AG08395 (cell line): ENCODE measurements around the gene CTNND2.
A peak's percentile ranks its signal among the peaks of the same experiment; 100 is the strongest.

ENCODE experiments used
- DNase-seq: peaks from one replicate; pipeline ENCODE4 v3.0.0; 2012; ENCODE audit warnings: mixed read lengths, low spot score

CTNND2 gene

DNA sequence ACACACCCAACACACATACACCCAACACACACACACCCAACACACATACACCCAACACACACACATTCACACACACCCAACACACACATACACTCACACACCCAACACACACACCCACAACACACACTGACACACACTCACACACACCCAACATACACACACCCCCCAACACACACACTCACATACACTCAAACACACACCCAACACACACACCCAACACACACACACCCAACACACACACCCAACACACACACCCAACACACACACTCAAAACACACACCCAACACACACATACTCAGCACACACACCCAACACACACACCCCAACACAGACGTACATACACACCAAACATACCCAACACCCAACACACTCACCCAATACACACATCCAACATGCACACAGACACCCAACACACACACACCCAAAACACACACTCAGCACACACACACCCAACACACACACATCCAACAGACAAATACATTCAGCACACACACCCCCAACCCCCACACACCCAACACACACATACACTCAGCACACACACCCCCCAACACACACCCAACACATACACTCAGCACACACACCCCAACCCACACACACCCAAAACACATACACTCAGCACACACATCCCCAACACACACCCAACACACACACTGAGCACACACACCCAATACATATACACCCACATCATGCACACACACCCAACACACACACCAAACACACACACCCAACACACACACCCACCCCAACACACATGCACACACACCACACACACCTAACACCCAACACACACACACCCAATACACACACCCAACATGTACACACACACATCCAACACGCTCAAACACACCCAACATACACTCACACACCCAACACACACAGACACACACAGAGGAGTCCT is 663.7 kb downstream of the CTNND2 start:
- DNase-seq: no peak

DNA sequence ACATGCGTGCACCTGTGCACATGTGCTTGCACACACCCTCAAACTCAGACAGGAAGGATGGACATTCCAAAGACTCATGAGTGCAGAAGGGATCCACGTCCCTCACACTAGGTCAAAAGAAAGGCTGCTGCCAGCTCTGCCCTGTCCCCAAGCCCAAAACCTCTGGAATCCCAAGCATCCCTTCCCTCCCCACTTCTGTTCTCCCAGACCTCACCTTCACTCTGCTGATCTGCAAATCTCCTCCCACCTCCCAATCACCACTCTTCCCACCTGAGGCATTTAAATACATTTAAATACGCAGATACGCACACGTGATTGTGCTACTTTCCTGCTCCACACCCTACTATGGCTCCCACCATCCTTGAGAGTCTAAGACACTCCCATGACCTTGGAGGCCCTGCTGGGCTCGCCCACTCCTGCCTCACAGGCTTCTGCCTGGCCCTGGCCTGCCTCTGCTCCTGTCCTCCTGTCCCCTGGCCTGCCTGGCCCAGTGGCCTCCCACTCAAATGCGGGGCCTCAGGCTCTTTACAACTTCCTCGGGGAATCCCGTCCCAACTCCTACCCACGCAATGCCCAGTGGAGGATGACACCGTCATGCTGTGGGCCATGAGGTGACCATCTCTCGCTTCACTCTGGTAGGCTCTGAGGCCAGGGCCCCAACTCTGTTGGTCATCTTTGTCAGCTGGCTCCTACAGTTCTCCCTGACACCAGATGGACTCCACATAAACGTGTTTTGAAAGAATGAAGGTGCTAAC is 664.8 kb downstream of the CTNND2 start:
- DNase-seq: no peak

DNA sequence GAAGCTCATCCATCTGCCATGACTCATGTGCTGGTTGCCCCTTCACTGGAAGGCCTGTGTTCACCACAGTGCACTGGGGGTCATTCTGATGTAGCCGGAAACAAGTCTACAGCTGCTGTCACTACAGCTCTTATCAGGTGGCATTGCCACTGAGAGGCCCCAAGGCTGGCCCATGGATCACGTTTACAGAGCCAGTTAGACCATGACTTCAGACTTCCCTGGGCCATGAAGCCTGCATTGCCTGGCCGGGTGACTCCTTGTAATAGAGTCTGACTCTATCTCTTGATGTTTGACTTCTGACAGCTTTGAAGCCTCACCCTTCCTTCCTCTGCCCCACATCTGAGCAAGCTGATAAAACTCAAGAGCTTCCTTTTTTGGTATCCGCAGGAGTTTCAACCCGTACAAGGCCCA is 669.7 kb downstream of the CTNND2 start:
- DNase-seq: no peak

DNA sequence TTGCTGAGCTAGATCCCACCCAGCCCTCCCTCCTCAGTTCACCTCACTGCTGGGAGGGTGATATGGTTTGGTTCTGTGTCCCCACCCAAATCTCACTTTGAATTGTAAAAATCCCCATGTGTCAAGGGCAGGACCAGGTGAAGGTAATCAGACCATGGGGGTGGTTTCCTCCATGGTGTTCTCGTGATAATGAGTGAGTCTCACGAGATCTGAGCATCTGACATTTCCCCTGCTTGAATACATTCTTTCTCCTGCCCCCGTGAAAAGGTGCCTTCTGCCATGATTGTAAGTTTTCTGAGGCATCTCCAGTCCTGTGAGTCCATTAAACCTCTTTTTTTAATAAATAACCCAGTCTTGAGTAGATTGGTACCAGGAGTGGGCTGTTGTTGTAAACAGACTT is 673.4 kb downstream of the CTNND2 start:
- no peak for DNase-seq

DNA sequence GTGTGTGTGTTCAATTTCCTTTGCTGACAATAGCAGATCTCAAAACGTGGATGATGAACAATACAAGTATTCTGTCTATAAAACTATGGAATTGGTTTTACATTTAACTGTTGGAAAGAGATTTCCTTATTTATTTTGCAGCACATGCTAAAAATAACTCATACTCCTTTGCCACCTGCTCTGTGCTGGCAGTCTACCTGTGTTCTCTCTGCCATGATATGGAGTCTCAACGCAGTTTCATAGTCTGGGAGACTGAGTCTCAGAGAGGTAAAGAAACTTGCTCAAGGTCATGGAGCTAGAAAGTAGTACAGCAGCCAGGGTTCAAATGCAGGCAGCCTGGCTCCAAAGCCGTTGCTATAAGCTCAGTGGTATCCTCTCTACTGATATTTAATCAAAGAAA is 677.2 kb downstream of the CTNND2 start:
- DNase-seq: no peak

DNA sequence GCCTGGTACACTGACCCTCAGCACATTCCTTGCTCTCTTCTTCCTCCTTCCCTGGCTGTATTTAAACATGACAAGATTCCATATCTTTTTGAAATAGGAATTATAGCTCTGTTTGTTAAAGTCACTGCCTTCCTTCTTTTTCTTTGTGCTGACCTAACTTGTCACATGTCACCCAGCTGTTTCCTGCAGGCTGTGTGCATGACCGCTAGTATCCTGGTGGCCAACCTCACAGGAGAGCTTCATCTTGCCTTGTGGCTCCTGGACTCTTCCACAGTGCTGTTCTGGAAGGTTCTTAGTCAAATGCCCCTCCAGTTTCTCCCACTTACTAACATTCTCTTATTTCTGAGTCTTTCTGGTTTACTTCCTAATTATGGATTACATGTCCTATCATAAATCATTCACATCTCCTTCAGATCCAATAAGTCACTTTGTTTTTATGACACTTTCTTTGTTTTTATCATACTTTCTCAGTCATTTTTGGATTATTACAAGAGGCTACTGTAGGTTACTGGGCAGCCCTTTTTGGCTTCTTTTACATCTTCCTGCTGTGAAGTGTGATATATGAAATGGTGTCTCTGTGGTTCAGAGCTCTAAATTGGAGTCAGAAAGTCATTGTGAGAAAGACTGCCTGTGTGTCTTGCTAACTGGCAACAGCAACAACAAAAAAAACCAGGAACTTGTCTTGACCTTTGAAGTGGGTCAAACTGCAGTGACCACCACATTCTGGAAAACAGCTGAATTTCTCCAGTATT is 679.6 kb downstream of the CTNND2 start:
- no peak for DNase-seq

DNA sequence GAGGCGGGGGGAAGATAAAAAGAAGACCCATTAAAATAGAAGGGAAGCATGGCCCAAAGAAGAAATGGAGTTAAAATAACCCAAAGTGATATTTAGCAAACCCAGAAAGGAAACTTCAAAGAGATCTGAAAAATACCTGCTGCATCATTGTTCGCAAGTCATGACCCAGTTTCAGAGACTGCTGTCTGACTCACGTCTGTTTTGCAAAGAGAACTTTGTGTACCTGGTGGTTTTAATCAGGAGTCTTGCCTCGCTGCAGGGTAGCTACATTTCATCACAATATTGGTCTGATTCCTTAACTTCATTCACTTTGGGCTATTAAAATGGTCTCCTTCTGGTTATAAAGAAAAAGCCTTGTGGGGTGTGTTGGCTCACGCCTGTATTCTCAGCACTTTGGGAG is 682.1 kb downstream of the CTNND2 start:
- DNase-seq: no peak

DNA sequence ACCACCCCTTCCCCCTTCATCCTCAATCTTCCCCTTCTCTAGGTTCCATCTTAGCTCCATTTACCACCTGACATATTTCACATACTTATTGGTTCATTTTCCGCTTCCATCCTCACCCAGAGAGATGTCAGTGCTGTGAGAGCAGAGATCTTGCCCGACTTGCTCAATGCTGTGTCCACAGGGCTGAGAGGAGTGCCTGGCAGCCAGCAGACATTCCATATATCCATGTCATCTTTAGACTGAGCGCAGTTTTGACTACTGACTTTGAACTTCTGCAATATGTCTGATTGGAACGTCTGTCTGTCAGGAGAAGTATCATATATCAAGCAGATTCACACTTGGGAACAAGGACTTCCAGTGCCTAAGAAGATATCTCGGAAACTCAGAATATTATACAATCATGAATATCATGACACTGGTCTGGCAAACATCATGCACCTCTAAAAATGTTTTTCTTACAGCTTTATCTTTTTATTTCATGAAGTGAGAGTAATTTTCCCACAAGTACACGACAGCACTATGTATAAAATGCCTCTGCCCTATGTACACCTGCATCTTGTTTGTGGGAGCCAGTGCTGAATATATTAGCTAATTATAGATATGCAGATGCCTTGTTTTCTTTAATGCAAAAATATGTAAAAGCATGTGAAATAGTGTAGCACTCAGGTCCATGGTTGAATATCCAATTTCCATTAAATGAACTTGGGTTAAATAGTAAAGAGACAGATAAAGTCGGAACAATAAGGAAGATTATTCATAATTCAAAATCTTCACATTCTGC is 689.2 kb downstream of the CTNND2 start:
- no peak for DNase-seq

DNA sequence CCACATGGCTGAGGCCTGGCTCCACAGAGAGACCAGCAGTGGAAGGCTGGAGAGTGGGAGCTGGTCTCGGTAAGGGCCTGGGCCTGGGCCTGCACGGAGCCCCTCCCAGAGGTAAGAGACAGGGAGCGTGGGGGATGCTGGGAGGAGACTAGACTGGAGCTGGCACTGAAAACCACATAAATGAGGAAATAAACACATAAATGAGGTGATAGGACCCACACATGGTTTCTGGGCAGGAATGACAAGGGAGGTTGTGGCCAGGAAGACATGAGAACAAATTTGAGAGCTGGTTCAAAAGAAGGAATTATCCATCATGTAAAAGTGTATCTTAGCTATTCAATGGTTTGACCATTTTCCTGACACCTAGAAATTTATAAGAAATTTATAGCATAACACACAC is 691.5 kb downstream of the CTNND2 start:
- no peak for DNase-seq

DNA sequence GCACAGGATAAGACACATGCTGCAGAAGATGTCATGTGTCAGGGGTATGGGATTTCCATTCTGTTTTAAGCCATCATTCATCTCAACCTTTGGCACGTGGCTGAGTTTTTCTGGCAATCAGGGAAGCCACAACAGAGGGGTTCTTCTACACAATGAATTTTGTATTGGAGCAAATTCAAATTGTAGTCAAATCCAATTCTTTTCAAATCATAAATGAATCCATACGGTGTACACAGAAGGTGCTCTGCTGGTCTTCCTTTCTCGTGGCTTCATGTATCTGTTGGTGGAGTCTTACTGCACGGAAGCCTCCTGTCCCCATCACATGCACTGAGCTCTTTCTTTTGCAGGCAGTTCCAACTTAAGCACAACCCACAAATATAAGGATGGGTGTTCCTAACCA is 706.5 kb downstream of the CTNND2 start:
- DNase-seq: no peak

DNA sequence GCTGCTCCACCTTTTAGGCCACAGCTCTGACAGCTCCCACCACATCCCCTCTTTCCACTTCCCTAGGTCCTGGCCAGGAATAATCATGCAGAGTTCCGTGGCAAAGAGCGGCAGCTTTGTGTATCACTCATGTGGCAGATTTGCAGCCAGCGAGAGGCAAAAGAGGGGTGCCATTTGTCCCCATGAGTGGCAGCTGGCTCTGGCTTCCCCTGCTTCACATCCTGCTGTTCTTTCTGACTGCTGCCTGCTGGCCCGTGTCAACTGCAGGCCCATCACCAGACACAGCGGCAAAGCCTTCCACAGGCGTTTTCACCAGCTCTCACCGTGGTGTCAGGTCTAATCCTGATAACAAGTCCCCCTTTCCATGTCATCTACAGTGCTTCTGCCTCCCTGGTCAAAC is 712.6 kb downstream of the CTNND2 start:
- DNase-seq: no peak

DNA sequence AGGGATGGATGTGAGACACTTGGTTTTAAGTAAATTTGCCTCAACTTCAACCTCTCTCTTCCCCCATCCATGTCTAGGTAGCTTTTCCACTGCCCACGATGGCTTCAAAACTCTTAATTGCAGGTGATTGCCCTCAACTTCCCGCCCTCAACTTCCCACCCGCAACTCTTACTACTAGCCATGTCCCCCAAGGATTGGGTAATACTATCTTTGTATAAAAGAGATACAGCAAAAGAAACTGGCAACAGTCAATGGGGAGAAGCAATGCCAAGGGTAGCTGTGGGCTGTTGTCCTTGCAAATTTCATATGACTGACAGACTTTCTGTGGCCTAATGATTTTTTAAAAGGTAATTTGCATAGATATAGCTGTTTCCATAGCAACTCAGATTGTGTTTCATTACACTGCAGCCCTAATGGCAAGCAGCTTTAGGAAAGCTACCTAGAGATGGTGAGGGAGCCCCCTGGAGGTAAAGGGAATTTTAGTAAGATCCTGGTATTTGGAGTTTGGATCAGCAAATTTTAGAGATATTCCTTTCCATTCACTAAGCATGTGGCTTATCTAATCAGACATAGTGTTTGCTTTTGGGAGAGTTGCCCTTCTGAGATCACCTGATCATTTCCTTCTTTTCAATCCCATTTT is 721.7 kb downstream of the CTNND2 start:
- DNase-seq: peak; percentile 47

DNA sequence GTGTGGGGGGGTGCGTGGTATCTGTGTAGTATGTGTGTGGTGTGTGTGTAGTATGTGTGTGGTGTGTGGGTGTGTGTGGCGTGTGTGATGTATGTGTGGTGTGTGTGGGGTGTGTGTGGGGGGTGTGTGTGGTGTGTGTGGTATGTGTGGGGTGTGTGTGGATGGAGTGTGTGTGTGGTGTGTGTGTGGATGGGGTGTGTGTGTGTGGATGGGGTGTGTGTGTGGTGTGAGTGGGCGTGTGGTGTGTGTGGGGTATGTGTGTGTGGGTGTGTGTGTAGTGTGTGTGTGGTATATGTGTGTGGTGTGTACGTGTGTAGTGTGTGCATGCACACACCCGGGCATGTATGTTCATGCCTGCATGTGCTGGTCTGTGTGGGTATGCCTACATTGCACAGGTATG is 722.3 kb downstream of the CTNND2 start:
- no peak for DNase-seq

DNA sequence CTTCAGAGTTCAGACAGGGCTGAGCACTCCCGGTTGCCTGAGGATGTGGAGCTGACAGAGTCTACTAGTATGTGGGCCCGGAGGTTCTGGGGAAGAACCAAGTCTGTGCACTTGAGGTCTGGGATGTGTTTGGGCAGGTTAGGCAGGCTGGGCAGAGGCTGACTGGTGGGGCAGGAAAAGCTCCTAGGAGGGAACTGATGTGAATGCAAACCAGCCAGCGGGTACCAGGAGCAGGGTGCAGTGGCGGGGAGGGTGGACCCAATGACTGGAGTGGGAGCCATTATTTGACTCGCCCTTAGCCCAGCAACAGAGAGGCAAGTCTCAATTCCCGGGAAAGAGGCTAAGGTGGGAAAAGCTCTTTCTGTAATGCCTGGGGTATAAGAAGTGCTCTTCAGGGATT is 723.4 kb downstream of the CTNND2 start:
- DNase-seq: no peak

DNA sequence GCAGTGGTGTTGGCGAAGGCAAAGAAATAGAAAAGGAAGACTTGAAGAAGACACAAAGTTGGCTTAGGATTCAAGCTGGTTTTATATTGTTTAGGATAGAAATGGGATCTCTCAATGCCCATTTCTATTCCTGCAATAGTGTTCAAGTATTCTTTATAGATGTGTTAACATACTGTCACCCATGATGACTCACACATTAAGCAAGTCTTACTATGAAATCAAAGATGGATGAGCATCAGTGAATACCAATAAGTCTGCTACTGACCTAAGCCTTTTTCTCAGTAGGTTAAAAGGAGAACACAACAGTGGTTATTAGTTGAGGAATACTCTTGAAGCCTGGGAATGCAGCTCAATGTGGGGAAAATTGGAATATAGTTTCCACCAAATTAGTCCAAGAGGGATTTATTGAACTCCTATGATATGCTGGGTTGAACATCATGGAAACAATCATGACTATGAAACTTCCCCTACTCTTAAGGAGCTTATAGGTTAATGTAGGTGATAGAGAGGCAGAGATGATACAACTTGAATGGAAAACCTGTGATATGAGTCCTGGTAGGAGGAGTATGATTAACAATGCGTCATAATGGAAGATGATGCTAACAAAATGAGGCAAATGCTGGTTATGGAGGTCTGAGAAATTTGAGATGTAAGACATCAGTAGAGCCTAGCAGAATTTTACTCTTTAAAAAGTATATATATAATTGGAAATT is 726.1 kb downstream of the CTNND2 start:
- no peak for DNase-seq

DNA sequence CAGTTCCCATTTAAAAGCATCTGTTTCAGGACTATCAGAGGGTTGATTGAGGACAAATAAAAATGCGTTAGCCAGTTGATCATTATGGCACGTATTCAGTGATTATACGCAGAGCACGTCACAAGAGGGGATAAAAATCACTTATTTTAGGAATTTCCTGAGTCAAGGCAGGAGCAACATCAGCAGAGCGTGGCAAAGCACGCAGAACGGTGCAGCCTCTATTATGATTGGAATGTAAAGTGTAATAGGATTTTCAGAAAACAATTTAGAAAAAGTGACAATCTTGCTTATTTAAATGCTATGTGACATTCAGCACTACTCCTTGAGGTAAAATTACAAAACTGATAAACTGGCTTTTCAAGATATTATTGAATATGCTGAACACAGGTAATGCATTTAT is 729.7 kb downstream of the CTNND2 start:
- DNase-seq: no peak

DNA sequence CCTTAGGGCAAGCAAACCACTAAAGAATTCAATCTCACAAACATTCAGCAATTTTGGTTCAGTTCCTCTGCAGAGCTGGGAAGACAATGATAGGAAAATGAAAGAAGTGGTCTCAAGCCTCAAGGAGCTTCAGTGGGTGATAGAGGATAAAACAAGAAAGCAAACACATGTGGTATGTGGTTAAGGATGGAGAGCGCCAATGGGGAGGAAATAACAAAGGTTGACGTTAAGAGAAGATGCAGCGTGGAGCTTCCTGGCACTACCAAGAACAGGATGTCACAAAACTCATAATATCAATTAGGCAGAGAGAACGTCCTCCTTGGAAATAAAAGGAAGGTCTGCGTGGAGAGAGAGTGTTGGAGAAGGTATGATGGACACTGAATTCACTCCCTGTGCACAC is 731.8 kb downstream of the CTNND2 start:
- no peak for DNase-seq

DNA sequence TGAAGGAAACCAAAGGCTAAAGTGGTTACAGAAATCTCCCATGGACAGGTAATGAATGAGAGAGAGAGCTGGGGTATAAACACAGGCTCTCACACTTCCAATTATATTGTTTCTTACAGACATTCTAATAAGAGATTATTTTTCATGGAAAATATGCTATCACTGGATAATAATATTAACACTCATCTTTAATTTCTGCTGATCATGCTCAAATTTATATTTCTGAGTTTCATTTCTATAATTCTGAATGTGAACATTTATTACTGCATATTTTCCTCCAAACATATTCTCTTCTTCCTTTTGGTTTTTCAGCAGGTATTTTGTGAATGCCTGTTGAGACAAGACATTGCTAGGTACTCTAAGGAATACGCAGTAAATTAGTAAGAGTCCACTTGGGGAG is 733.0 kb downstream of the CTNND2 start:
- no peak for DNase-seq

DNA sequence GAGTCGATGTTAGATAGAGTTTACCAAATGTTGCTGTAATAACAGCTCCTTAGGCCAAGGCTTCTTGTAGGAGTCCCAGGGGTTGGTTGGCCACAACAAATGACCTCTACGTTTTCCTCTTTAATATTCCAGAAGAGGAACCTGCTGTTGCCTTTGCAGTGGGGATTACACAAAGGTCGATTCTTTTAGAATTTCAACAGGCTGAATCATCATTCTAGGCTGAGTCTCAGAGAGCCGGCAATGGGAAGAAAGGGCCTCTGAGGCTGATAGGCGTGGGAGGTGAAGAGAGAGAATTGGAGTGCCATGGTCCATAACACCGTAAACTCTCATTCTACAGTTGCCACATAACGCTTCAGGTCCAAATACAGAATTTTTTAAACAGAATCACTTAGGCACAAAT is 737.3 kb downstream of the CTNND2 start:
- no peak for DNase-seq

DNA sequence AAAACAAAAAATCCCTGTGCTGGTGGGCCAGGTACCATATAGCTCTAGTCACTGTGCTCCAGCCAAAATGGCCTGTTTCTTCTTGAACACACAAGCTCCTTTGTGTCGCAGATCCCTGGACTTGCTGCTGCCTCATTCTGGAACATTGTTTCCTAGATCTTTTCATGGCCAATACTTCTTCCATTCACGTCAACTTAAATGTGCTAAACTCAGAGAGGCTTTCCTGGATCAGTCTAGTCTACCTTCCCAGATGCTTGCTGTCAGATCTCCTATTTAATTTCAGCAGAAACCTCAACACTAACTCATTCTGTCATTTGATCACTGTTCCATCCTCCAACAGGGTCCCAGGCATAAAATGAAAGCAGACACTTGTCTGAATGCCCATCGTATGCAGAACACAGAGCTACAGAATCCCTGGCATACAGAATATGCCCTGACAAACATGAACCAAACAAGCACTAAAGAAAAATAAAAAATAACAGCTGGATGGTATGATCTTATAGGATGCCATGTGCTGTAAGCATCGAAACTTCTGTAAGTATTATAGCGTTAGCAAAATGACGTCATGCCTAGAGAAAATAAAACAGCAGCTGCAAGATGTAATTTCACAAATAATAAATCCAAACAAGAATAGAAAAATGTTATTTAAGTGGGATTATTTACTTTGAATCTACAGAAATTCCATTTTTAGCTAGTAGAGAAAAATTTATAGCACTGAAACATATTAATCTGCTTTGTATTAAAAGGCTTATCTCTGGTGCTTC is 739.5 kb downstream of the CTNND2 start:
- DNase-seq: no peak
